ENCODE results near the gene EVPL.

- TF ChIP-seq POLR2AphosphoS5 (IDR thresholded peaks at IDR 0.05; ENCODE audit: low read depth, low read length) = no peak
- TF ChIP-seq, protein P1, sequence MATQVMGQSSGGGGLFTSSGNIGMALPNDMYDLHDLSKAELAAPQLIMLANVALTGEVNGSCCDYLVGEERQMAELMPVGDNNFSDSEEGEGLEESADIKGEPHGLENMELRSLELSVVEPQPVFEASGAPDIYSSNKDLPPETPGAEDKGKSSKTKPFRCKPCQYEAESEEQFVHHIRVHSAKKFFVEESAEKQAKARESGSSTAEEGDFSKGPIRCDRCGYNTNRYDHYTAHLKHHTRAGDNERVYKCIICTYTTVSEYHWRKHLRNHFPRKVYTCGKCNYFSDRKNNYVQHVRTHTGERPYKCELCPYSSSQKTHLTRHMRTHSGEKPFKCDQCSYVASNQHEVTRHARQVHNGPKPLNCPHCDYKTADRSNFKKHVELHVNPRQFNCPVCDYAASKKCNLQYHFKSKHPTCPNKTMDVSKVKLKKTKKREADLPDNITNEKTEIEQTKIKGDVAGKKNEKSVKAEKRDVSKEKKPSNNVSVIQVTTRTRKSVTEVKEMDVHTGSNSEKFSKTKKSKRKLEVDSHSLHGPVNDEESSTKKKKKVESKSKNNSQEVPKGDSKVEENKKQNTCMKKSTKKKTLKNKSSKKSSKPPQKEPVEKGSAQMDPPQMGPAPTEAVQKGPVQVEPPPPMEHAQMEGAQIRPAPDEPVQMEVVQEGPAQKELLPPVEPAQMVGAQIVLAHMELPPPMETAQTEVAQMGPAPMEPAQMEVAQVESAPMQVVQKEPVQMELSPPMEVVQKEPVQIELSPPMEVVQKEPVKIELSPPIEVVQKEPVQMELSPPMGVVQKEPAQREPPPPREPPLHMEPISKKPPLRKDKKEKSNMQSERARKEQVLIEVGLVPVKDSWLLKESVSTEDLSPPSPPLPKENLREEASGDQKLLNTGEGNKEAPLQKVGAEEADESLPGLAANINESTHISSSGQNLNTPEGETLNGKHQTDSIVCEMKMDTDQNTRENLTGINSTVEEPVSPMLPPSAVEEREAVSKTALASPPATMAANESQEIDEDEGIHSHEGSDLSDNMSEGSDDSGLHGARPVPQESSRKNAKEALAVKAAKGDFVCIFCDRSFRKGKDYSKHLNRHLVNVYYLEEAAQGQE (IDR thresholded peaks at IDR 0.05; ENCODE audit: insufficient read depth in 1 of 2, low read depth in 2 of 2, low read length in 2 of 2) = no peak
- no peak for TF ChIP-seq TAF1 (IDR thresholded peaks at IDR 0.05; ENCODE audit: borderline replicate concordance, insufficient read depth, low read length)
Observed at GRCh38 chr17:75983501-75984181, 43.5 kb downstream of the EVPL start.
